ENCODE measurements around the gene DDX42.
"Not testable (repeated sequence)": the region's sequence is repeated elsewhere in the genome, so short reads cannot be mapped to it uniquely, and the experiment has no call there.

Gene DDX42

GRCh38 chr17:63780928-63781327 lies 7.0 kb downstream of the DDX42 start:
- no peak for DNase-seq (ENCODE audit: low read depth)

GRCh38 chr17:63783522-63783921 lies 9.6 kb downstream of the DDX42 start:
- no peak for DNase-seq (ENCODE audit: low read depth)

- DNase-seq (ENCODE audit: low read depth) = peak; percentile 32
Measured at GRCh38 chr17:63785556-63785955, 11.6 kb downstream of the DDX42 start.

- DNase-seq (ENCODE audit: low read depth) = no peak
Measured at GRCh38 chr17:63786117-63786516, 12.1 kb downstream of the DDX42 start.

GRCh38 chr17:63786971-63787711 lies 13.2 kb downstream of the DDX42 start:
- no peak for DNase-seq (ENCODE audit: low read depth)

- no peak for DNase-seq (ENCODE audit: low read depth)
Measured at GRCh38 chr17:63790057-63790456, 16.1 kb downstream of the DDX42 start.

GRCh38 chr17:63792055-63792729 lies 18.2 kb downstream of the DDX42 start:
- no peak for DNase-seq (ENCODE audit: low read depth)

GRCh38 chr17:63796375-63796774 lies 22.4 kb downstream of the DDX42 start:
- DNase-seq (ENCODE audit: low read depth) = not testable (repeated sequence)

- DNase-seq (ENCODE audit: low read depth) = no peak
Measured at GRCh38 chr17:63798572-63799106, 24.7 kb downstream of the DDX42 start.

- no peak for DNase-seq (ENCODE audit: low read depth)
Measured at GRCh38 chr17:63800783-63801182, 26.8 kb downstream of the DDX42 start.

- no peak for DNase-seq (ENCODE audit: low read depth)
Measured at GRCh38 chr17:63804328-63804727, 30.4 kb downstream of the DDX42 start.

- DNase-seq (ENCODE audit: low read depth) = no peak
Measured at GRCh38 chr17:63805591-63805990, 31.6 kb downstream of the DDX42 start.

GRCh38 chr17:63809970-63810369 lies 36.0 kb downstream of the DDX42 start:
- DNase-seq (ENCODE audit: low read depth) = no peak

- no peak for DNase-seq (ENCODE audit: low read depth)
Measured at GRCh38 chr17:63816123-63816522, 42.2 kb downstream of the DDX42 start.

- no peak for DNase-seq (ENCODE audit: low read depth)
Measured at GRCh38 chr17:63816669-63817068, 42.7 kb downstream of the DDX42 start.

- no peak for DNase-seq (ENCODE audit: low read depth)
Measured at GRCh38 chr17:63817736-63818385, 43.9 kb downstream of the DDX42 start.

- no peak for DNase-seq (ENCODE audit: low read depth)
Measured at GRCh38 chr17:63819131-63819530, 45.2 kb downstream of the DDX42 start.

GRCh38 chr17:63819585-63820537 lies 45.9 kb downstream of the DDX42 start:
- DNase-seq (ENCODE audit: low read depth) = no peak

- no peak for DNase-seq (ENCODE audit: low read depth)
Measured at GRCh38 chr17:63820963-63821561, 47.1 kb downstream of the DDX42 start.

- no peak for DNase-seq (ENCODE audit: low read depth)
Measured at GRCh38 chr17:63821804-63822203, 47.8 kb downstream of the DDX42 start.

GRCh38 chr17:63822537-63822936 lies 48.6 kb downstream of the DDX42 start:
- no peak for DNase-seq (ENCODE audit: low read depth)

Data from amniotic epithelial cell (primary cell).